Fibroblast of skin of scalp (primary cell): ENCODE measurements around the gene COL4A3.
"Not testable (repeated sequence)": the region's sequence is repeated elsewhere in the genome, so short reads cannot be mapped to it uniquely, and the experiment has no call there.

Experiments
- DNase-seq: peaks from one replicate; pipeline ENCODE4 v3.0.0-alpha.2; 2013

COL4A3 gene

DNA sequence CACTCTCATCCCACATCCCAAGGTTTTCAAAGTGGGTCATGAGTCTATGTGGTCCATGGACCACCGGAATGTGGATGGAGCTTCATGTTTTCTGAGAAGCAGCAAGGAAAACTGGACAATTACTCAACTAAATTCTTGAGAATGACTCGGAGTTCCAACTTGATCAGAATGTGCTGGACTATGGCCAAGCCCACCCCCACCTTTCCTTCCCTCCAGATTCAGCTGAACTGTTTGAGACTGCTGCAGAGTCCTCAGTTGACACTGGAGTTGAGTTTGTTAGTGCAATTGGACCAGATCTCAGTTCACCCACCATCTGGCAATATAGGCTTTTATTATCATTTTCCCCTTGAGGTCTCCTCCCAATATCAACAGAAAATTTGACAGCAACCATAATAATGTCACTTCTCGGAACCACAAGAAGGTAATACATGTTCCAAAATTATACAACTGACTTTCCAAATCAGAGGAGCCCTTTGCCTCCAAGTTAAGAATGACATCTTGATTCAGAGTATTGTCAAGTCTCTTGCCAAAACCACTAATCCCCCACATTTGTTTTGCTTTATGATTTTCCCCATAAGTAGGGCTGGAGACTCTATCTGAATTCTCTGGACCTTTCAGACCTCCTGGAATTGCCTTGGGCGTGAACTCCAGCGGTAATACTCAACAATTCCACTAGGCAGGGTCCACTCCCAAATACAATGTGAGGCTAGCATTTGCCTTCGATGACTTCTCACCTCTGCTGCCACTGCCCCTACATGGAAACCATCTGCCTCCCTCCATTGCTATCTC, 9.2 kb upstream of the COL4A3 start:
- peak; percentile 76 for DNase-seq

DNA sequence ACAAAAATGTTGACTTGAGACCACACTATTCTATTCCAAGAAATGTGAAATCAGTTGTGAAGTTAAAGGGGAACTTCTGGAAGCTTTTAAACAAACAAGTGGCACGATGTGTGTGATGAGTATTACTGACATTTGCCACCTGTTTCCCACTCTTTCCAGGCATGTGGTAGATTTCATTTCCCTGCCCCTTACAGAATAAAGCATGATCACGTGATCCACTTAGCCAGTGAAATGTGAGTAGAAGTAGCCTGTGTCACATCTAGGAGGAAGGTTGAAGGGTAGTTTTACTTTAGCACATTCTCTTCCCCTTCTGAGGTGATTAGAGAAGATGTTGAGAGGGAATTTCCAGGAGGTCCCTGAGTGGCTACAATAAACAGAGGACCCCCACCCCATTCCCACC, 4.3 kb upstream of the COL4A3 start:
- no peak for DNase-seq

DNA sequence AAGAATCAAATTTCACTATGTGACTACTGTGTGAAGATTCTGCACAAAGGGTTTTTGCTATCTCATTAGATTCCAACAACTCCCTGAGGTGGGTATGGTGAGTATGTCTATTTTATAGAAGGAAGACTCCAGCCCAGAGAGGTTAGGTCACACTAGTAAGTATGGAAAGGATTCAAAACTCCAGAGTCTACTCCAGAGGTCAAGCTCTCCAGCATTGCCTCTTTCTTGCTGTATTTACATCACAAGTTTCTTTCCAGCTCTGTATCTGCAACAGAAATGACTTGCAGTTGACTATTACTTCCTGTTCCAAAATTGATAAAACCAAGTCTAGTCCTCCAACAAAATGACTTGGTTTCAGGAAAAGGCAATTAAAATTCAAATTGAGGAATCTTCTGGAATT, 2.5 kb upstream of the COL4A3 start:
- DNase-seq: no peak

DNA sequence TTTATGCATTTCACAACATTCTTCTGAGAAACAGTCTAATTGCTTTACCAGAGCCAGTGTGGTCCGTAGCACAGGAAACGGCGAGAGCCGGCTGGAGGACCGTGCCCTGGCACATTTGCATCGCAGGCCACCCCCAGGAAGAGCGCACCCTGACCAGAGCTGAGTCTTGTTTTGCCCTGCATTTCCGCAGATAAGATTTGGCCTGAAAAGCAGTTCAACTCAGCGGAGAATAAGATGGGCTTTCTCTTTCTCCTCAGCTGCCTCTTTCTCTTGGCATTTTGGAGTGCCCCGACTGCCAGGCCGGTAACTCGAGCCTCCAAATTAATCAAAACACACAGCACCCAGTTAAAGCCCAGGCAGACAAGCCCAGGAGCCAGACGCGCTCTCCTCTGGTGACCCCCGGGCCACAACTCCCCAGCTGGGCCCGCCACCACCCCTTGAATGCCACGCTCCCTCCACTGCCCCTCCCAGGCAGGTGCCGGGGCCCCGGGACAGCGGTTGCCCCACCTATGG, 883 bp upstream of the COL4A3 start:
- no peak for DNase-seq

DNA sequence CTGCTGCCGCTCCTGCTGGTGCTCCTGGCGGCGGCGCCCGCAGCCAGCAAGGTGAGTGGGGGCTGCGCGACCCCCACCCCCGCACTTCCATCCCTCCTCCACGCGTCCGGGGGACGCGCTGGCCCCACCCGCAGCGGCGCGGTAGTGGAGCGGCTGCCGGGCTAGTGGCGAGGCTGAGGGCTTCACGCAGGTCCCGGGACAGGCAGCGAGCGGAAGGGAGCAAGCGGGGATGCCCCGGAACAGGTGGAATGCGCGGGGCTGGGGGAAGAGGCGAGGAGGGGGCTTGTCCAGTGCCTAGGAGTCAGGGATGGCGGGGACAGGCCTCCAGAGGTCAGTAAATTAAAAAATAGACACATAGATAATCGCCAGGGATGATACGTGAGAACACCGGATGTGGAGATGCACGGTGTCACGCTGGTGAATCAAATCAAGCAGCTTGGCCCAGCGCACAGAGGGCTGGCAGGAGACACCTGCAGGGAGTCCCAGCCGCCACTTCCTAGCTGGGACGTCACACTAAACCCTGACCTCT, 403 bp downstream of the COL4A3 start:
- no peak for DNase-seq

DNA sequence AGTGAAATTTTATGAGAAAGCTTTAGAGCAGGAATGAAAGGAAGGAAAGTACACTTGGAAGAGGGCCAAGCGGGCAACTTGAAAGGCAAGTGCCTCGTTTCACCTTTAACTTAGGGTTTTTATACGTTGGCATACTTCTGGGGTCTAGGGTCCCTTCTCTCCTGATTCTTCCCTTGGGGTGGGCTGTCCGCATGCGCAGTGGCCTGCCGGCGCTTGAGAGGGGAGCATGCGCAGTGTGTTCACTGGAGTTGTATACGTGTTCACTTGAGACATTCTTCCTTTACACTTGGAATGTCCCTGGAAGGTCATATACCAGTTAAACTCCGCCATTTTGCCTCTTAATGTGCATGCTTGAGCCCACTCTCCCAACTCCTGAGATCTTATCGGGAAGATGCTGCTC, 7.4 kb downstream of the COL4A3 start:
- DNase-seq: not testable (repeated sequence)

DNA sequence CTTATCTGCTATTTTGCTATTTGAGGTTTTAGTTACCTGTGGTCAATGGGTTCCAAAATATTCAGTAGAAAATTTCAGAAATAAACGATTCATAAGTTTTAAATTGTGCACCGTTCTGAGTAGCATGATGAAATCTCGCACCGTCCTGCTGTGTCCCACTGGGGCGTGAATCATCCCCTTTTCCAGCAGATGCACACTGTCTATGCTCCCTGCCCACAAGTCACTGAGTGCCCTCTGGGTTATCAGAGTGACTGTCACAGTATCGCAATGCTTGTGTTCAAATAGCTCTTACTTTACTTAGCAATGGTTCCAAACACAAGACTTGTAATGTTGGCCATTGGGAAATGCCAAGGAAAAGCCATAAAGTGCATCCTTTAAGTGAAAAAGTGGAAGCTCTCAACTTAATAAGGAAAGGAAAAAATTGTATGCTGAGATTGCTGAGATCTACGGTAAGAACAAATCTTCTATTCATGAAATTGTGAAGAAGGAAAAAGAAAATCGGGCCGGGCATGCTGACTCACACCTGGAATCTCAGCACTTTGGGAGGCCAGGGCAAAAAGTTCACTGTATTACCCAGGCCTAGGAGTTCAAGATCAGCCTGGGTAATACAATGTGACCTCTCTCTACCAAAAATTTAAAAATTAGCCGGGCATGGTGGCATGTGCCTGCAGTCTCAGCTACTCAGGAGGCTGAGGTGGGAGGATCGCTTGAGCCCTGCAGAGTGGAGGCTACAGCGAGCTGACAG, 13.3 kb downstream of the COL4A3 start:
- DNase-seq: no peak

DNA sequence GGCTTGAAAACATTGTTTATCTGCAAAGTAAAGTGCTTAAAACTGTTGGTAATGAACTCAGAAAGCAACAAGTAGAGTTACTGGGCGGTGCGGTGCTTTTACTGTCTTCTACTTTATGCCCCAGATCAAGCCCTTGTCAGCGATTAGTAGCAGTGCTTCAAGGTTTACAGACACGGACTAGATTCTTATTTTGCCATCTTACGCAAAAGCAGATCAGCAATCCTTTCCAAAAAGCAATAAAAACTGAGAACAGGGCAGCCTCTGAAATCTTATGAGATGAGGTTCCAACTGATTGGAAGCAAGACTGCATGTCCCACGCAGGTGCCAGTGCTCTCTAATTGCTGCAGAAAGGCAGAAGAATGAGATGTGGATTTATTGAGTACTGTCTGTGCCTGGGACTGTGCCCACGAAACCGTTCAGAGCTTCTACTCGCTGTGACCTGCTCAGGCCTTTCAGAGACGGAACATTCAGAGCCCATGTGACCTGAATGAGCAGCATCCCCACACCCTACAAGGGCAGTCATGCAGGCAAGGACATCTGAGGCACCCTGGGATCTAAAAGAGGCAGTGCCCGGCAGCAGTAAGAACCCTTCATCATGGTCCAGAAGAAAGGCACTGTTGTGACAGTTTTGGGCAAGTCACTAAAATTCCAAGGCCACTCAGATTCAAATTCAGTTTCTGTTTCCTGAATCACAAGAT, 15.7 kb downstream of the COL4A3 start:
- DNase-seq: no peak

DNA sequence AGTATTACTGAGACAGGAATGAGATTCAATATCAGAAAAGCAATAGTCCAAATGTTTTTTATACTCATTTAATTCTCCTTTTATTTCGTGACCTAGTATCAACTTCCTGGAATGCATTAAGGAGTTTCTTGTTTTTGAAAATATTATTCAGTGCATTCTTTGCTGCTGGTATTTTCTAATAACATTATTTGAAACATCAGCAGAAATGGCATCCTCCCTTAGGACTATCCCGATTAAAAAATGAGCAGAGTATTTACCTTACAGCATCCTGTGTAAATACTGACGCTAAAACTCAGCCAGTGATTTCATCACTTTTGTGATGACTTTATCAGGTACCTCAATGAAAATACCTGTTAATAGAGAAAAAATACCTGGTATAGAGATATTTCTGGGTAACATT, 16.3 kb downstream of the COL4A3 start:
- DNase-seq: no peak

DNA sequence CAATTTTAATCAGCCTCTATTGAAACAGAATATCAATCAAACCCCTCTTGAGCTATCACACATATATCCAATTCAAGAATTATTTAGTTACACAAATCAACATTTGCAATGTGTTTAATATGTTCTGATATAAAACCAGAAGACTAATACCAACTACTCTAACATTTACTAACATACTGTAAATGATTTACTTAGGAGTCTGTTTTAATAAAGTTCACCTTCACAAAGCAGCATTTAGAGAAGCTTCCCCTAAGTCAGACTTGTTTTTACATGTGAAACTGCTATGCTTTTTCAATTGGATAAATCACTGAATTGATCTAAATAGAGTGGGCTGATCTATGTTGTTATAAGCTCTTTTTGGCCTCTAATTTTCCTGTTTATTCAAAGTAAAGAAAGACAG, 18.3 kb downstream of the COL4A3 start:
- no peak for DNase-seq

DNA sequence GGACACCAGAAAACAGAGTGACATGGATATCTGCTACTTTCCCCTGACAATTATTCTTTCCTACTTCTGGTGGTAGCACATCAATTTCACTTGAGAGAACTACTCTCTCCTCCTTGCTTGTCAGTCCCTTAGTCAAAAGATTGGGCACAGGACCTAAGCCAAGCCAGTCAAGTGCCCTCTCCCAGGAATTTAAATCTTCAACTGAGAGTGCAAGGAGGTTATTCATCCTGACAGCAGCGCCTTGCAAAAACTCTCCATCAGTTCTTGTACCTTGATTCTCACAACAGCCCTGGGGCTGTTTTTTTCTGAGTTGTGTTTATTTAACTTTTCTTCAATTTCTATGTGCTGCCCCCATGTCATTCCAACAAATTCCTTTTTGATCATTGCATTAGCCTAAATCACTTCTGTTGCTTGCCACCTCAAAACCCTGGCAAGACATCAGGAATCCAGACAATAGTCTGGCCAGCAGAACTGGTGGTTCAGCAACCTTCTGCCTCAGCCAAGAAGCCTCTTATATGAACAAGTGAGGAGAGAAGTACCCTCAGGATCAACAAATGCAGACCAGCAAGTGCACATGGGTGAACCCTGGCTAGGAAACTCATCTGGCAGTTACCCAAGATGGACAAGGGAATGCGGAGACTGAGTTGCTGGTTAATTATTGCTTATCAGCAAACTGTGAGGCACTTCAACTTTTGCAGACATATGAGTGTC, 19.4 kb downstream of the COL4A3 start:
- DNase-seq: no peak

DNA sequence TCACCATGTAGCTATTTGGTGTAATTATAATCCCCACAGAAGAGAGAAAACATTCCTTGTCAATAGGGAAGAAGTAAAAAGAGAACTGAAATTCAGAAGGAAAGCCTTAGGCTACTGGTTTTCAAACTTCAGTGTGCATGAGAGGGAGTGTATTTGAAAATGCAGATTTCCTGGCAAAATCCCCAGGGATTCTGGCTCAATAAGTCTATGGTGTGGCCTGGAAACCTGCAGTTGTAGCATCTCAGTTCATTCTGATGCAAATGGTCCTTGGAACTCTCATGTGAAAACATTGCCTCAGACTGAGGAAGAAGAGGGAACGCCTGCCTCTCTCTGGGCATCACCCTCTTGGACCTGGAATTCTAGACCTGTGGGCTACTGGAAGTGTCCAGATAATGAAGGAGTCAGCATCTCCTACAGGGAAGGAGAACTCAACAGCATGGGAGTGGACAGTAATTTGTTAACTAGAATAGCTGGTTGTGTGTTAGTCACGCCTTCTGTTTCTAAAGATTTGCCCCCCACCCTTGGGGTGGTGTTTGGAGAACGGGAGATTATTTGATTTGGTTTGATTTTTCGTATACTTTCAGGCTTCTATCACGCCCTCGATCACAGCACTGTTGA, 21.3 kb downstream of the COL4A3 start:
- no peak for DNase-seq

DNA sequence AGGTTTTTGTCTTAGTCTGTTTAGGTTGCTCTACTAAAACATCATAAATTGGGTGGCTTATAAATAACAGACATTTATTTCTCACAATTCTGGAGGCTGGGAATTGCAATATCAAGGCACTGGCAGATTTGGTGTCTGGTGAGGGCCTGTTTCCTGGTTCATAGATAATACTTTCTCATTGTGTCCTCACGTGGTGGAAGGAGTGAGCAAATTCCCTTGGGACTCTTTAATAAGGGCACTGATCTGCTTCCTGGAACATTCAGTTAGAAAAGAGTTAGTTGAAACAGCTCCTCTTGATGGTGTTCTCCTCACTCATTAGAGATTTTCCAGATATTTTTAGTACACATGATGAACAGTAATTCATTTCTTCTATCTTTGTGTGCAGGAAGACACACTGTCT, 22.3 kb downstream of the COL4A3 start:
- DNase-seq: no peak

DNA sequence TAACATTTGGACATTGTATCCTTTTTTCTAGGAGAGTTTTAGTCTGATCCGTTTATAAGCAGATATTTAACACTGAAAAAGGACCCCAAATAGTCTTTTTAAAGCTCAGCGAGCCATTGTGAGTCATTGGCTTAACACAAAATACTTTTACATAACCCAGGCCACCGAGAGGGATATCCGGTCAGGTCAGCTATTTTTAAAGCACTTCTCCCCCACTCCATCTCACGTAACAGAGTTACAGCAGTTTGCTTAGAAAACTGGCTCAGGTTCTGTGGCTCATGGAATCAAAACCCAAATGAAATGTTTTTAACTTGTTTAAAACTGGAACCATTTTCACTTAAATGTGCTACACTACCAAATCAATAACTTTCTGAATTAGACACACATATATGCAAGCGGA, 23.9 kb downstream of the COL4A3 start:
- peak; percentile 19 for DNase-seq

DNA sequence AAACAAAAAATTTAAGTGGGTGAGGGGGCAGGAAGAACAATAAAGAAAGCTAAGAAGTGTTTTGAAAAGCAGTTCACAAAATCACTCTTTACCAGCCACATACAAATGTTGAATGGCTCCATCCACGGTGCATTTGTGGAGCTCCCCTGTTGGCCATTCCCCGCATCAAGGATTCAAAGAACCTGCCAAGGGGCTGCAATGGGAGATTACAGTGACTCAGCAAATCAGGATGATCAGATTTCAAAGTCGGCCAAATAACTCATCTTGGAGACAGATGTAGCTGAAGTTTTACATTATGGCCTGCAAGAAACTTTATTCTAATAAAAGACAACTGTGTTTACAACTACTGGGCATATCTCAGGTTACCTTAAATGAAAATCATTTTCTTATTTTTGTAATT, 26.9 kb downstream of the COL4A3 start:
- peak; percentile 14 for DNase-seq

DNA sequence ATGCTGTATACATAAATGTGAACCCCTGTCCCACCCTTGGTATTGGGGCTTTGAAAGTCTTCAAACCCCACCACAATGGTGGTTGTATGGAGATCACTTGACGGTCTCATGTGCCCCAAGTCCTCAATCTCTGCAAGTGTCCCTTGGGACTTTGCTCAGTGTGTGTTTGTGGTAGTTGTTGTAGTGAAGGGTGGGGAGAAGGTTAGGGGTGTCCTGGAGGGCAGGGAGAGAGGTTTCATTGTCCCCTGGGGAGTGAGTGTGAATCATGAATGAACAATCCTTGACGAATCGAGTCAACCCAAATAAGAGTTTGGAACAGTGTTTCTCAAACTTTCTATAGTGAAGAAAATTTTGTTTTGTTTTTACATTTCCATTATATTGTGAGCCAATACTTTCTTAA, 28.1 kb downstream of the COL4A3 start:
- DNase-seq: no peak

DNA sequence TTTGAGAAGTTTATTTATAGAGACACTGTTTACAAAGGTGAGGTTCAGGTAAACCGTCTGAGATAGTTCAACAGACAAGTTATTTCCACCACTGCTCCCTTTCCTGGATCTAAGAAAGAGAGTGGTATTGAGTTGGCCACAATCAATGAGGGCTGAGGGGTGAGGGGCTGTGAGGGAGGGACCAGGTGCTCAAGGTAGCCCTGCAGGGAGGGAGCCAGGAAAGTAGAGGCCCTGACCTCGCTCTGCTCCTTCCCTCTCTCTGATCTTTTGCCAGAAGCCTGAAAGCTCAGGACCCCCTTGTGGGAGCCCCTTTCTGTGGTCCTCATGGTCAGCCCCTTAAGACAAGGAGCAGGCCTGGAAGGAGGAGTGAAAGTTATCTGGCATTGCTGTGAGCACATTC, 29.8 kb downstream of the COL4A3 start:
- no peak for DNase-seq

DNA sequence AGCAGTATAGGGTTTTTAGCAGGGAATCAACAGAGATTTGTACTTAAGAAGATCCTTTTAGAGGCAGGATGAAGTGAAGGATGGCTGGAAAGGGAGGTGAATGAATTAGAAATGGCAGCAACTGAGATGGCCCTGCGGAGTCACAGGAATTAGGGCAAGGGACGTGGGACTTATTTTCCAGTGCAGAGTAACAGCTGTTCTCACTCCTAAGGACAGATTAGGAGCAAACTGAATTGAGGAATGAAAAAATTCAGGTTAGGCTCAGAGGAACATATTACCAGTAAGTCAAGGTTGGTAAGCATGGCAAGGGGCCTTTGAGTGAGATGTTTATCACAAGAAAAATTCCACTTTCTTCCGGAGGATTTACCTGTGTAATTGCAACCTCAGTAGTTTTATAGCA, 34.4 kb downstream of the COL4A3 start:
- no peak for DNase-seq

DNA sequence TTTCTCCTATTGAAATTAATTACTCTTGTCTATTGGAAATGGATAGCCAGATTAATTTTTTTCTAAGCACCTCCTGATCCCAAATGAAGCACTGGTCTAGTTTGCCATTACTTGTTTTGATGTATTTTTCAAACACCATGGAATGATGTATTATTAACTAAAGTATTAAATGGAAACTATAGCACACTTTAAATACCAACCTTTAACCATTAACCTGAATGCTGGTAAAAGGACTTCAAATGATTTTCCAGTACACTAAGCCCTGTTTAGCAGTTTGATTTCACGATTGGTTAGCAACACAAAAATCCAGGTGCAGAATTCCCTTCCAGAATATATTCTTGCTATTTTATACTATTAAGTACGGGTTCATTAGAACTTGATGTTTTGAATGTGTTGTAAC, 37.3 kb downstream of the COL4A3 start:
- no peak for DNase-seq

DNA sequence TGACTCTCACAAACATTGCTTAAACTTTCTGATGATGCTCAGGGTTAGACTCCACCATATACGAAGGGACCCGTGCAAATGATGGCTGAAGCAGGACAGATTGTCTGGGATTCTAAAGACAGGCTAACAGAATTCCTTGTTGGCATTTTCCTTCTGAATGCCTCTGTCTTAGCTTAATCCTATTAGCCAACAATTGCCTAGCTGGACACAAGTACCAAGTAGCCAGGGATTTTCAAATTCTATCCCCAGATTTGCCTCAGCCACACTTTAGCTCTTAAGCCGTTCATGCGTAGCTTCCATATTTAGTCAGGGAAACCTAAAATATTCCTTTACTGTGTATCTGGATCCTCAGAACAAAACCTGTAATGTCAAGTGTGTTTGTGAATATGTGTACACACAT, 40.0 kb downstream of the COL4A3 start:
- no peak for DNase-seq

DNA sequence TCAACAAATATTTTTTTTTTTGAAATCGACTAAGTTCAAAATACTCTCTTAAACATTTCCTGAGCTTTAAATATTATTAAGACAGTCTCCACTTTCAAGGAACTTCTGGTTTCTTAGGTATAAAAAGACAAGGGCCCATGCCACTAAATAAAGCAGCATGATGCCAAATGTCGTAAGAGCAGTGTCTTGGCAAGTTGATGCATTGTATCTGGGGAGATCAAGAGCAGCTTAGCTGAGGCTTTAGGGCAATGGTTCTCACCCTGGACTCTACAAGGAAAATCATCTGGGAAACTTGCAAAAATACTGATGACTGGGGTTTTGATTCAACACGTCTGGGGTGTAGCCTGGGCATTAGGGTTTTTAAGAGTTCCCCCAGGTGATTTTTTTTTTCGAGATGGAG, 41.3 kb downstream of the COL4A3 start:
- DNase-seq: no peak

DNA sequence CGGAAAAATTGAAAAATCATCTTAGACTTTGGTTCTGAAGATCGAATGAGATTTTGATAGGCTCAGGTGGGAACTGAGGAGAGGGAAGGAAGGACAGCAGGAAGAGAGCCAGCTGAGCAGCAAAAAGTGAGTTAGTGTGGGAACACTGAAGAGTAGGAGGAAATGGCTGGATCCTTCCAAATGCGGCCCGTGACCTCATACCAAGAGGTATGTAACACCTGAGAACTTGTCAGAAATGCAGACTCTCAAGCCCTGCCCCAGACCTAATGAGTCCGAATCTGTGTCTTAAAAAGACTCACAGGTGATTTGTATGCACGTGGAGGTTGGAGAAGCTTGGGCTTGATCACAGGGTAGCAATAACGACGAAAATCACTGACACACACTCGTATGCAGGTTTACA, 42.0 kb downstream of the COL4A3 start:
- DNase-seq: no peak
